Gastrocnemius medialis (tissue), 4 donors: Measurements from ENCODE around the gene GPR139. TPM values are rescaled to one million over a fixed set of nuclear protein-coding genes. Genes with fewer than 3 reads are reported as not detected.

Experiments used
- ATAC-seq, 2 donors: fragments of 150-250 bp; one replicate each; pipeline ENCODE4 v1.9.1; 2016
- DNase-seq, 2 donors: peaks; one replicate each; pipeline ENCODE4 v3.0.0-alpha.2; 2019
- H3K27ac ChIP-seq, 4 donors: fragments of 200-600 bp; sonication (generic); 1 replicate in 1 of 4; 2 replicates in 3 of 4; pipeline ENCODE4 v1.5.1; 2016 to 2018; ENCODE audit warnings: mild to moderate bottlenecking in 2 of 4, moderate library complexity in 1 of 4
- H3K27me3 ChIP-seq, 3 donors: fragments of 200-600 bp; sonication (generic) in 2 of 3; 1 replicate in 1 of 3; 2 replicates in 2 of 3; pipeline versions ENCODE4 v1.5.1 to v1.6.0; 2016 to 2019; ENCODE audit warnings: mild to moderate bottlenecking in 1 of 3, moderate library complexity in 1 of 3
- H3K36me3 ChIP-seq, 2 donors: fragments of 200-600 bp; sonication (generic) in 1 of 2; one replicate each; pipeline ENCODE4 v1.5.1; 2017 to 2018
- H3K4me1 ChIP-seq, 2 donors: fragments of 200-600 bp; sonication (generic) in 1 of 2; one replicate each; pipeline ENCODE4 v1.5.1; 2016 to 2017; ENCODE audit warnings: mild to moderate bottlenecking in 2 of 2
- H3K4me3 ChIP-seq, 4 donors: fragments of 200-600 bp; sonication (generic) in 3 of 4; 1 replicate in 1 of 4; 2 replicates in 3 of 4; pipeline ENCODE4 v1.5.1; 2016 to 2019; ENCODE audit warnings: mild to moderate bottlenecking in 2 of 4
- H3K9me3 ChIP-seq, 3 donors: fragments of 200-600 bp; sonication (generic) in 2 of 3; 1 replicate in 1 of 3; 2 replicates in 2 of 3; pipeline ENCODE4 v1.5.1; 2016 to 2019
- POLR2A ChIP-seq, 2 donors: fragments of 450-650 bp; IDR thresholded peaks; one replicate each; pipeline ENCODE4 v1.6.1; 2017; ENCODE audit warnings: antibody characterized with exemption in 2 of 2, mild to moderate bottlenecking in 2 of 2, moderate library complexity in 2 of 2
- in situ Hi-C, 4 donors: fragments of 200-750 bp; cut with MboI; loops; one replicate each; pipeline versions ENCODE4 v1.15.0 to v1.8.0; 2017; ENCODE audit warnings: low sequenced_read_pairs in 4 of 4
- intact Hi-C: fragments of 100-400 bp; cut with DNase I; formaldehyde crosslinking; loops from one replicate; pipeline ENCODE4 v1.15.1; 2023; ENCODE audit warnings: low total_unique reads
- total RNA-seq, 4 donors: library from RNA; depleted of rRNA; stranded (reverse); fragments of >200 nt; gene quantifications; one replicate each; pipeline versions ENCODE4 v1.1.0 to v1.2.3, GENCODE V29; 2016
- TF ChIP-seq, protein P1 (sequence below), 5 experiments: fragments of 450-650 bp in 3 of 5; fragments of 200-600 bp in 2 of 5; sonication (generic) in 2 of 5; IDR thresholded peaks in 4 of 5; conservative IDR thresholded peaks in 1 of 5; 1 replicate in 4 of 5; 2 replicates in 1 of 5; pipeline ENCODE4 v1.5.1; 2016 to 2019; ENCODE audit warnings: antibody characterized with exemption in 5 of 5, mild to moderate bottlenecking in 3 of 5, moderate library complexity in 3 of 5

The GPR139 gene
- total RNA-seq, 4 donors from 2014 or later = not detected

DNA sequence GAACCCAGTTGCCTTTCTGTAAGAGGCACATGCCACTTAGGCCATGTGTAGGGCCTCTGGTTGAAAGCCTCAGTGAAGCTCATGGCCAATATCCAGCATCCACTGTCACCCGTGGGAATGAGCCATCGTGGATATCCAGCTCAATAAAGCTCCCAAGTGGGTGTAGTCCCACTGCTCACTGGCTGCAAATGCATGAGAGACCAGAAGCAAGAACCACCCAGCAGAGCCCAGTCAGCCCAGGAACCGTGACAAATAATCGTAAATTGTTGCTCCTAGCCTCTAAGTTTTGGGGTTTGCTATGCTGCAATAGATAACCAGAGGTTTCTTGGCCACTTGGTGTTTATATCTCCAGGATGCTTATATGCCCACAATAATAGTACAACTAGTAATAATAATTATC, 33.7 kb downstream of the GPR139 start:
- no peak overlapping the region for H3K4me3 ChIP-seq
- H3K36me3 ChIP-seq = no peaks in the 10 kb centered on the region
- H3K9me3 ChIP-seq = no peaks in the 10 kb centered on the region
- ATAC-seq (no peak), DNase-seq (no peak)
- in situ Hi-C loops (no loop called here), intact Hi-C loops (no loop called here)
- TF ChIP-seq, protein P1, sequence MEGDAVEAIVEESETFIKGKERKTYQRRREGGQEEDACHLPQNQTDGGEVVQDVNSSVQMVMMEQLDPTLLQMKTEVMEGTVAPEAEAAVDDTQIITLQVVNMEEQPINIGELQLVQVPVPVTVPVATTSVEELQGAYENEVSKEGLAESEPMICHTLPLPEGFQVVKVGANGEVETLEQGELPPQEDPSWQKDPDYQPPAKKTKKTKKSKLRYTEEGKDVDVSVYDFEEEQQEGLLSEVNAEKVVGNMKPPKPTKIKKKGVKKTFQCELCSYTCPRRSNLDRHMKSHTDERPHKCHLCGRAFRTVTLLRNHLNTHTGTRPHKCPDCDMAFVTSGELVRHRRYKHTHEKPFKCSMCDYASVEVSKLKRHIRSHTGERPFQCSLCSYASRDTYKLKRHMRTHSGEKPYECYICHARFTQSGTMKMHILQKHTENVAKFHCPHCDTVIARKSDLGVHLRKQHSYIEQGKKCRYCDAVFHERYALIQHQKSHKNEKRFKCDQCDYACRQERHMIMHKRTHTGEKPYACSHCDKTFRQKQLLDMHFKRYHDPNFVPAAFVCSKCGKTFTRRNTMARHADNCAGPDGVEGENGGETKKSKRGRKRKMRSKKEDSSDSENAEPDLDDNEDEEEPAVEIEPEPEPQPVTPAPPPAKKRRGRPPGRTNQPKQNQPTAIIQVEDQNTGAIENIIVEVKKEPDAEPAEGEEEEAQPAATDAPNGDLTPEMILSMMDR (IDR thresholded peaks at IDR 0.05 in 4 of 5, conservative IDR thresholded peaks at IDR 0.05 in 1 of 5) = no peak
- TF ChIP-seq POLR2A (IDR thresholded peaks at IDR 0.05) = no peak
- no peaks in the 10 kb centered on the region for H3K4me1 ChIP-seq
- H3K27me3 ChIP-seq = no peaks in the 10 kb centered on the region
- no peak overlapping the region for H3K27ac ChIP-seq

DNA sequence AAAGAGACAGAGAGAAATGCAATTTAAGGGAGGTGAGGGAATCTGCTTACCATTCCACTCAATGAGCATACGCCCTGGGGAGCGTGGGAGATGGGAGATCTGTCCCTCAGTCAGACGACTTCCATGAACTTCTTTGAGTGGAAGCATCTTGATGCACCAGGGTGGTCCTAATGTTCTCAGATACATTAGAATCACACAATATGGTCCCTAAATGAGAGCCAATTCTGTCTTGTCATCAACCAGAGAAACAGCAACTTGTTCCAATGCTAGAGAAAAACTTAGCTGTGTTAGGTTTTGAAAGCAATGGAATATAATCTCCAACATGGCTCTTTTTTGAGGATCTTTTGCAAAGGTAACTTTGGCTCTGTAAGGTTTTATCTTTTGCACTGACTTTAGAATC, 44.1 kb downstream of the GPR139 start:
- ATAC-seq = no peak

DNA sequence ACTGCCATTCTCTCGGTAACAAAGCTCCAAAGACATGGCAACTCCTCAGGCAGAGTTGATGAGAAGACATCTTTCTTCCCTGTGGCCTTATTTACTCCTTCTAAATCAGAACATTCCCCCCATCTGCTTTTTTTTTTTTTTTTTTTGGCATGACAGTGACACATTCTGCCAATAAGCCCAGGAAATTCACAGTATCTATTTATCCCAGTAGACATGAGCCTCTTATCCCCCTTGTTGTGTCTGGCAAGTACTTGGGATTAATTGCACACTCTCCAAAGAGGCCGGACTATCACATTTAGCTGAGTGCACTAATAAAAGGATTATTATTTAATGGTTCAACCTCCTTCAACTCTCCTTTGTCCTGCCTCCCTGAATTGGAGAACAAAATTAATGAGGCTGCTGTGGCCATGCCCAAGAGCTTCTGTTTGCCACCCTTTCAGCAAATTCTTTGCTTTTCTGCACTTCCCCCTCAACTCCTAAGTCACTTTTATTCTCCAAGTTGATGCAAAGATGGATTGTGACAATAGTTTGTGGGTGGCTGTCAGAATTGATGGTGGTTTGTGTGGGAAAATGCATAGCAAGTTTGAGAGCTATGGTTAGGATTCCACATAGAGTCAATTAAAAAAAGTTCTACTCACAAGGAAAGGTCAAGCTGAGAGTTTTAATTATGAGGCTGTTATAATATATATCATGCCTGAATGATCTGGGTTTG, 47.2 kb downstream of the GPR139 start:
- no peak overlapping the region for H3K27ac ChIP-seq
- no peak overlapping the region for H3K4me3 ChIP-seq
- TF ChIP-seq POLR2A (IDR thresholded peaks at IDR 0.05) = no peak
- TF ChIP-seq, protein P1 (IDR thresholded peaks at IDR 0.05 in 4 of 5, conservative IDR thresholded peaks at IDR 0.05 in 1 of 5) = no peak
- no peaks in the 10 kb centered on the region for H3K36me3 ChIP-seq
- intact Hi-C loops = no loop called here
- no peak for DNase-seq
- in situ Hi-C loops = no loop called here
- H3K9me3 ChIP-seq = no peaks in the 10 kb centered on the region
- no peaks in the 10 kb centered on the region for H3K4me1 ChIP-seq
- no peaks in the 10 kb centered on the region for H3K27me3 ChIP-seq
- ATAC-seq = no peak

More for the DNA sequence above, 44.1 kb downstream of the GPR139 start:
- in situ Hi-C loops = no loop called here
- H3K4me3 ChIP-seq = no peak overlapping the region
- H3K9me3 ChIP-seq = no peaks in the 10 kb centered on the region
- no peak for DNase-seq
- H3K27me3 ChIP-seq = no peaks in the 10 kb centered on the region
- TF ChIP-seq, protein P1 (IDR thresholded peaks at IDR 0.05 in 4 of 5, conservative IDR thresholded peaks at IDR 0.05 in 1 of 5) = no peak
- TF ChIP-seq POLR2A (IDR thresholded peaks at IDR 0.05) = no peak
- H3K4me1 ChIP-seq = no peaks in the 10 kb centered on the region
- intact Hi-C loops = no loop called here
- no peak overlapping the region for H3K27ac ChIP-seq
- H3K36me3 ChIP-seq = no peaks in the 10 kb centered on the region

DNA sequence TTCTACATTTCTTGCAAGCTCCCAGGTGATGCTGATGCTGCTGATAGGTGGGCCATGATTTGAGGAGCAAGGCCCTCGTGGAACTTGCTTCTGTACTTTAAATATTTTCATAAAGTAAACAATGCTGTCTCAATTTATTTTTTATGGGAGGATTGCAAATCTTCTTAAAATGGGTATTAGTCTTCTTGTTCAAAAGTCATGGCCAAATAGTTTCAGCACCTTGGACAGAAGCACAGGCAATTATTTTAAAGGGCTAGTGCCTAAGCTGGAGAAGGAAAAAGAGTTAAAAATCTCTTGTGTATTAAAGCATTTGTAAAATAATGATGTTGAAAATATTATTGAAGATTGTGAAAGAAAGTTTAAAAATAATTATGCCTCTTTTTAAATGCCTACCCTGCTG, 50.5 kb downstream of the GPR139 start:
- no peak for DNase-seq
- no peak overlapping the region for H3K4me3 ChIP-seq
- intact Hi-C loops (no loop called here), in situ Hi-C loops (no loop called here)
- TF ChIP-seq, protein P1 (IDR thresholded peaks at IDR 0.05 in 4 of 5, conservative IDR thresholded peaks at IDR 0.05 in 1 of 5) = no peak
- TF ChIP-seq POLR2A (IDR thresholded peaks at IDR 0.05) = no peak
- H3K27ac ChIP-seq = no peak overlapping the region
- H3K36me3 ChIP-seq = no peaks in the 10 kb centered on the region
- H3K4me1 ChIP-seq = no peaks in the 10 kb centered on the region
- H3K27me3 ChIP-seq = no peaks in the 10 kb centered on the region
- no peak for ATAC-seq
- H3K9me3 ChIP-seq = no peaks in the 10 kb centered on the region

GRCh38 chr16:20020976-20021375, 52.7 kb downstream of the GPR139 start:
- no peaks in the 10 kb centered on the region for H3K27me3 ChIP-seq
- no peaks in the 10 kb centered on the region for H3K4me1 ChIP-seq
- H3K36me3 ChIP-seq = no peaks in the 10 kb centered on the region
- no peak overlapping the region for H3K4me3 ChIP-seq
- no peak for ATAC-seq
- no peaks in the 10 kb centered on the region for H3K9me3 ChIP-seq
- DNase-seq = no peak
- H3K27ac ChIP-seq = no peak overlapping the region
- no peak for TF ChIP-seq POLR2A (IDR thresholded peaks at IDR 0.05)
- TF ChIP-seq, protein P1 (IDR thresholded peaks at IDR 0.05 in 4 of 5, conservative IDR thresholded peaks at IDR 0.05 in 1 of 5) = no peak
- in situ Hi-C loops = no loop called here
- intact Hi-C loops = no loop called here
